GM18907 (cell line): ENCODE results near the gene KIR3DL1.
"Not testable (repeated sequence)": the region's sequence is repeated elsewhere in the genome, so short reads cannot be mapped to it uniquely, and the experiment has no call there.

ENCODE experiments used
- ATAC-seq: cut with Tn5 transposase; IDR thresholded peaks from one replicate; pipeline ENCODE4 v1.9.1; 2021; ENCODE audit warnings: mild to moderate bottlenecking, moderate library complexity; ENCODE audit not compliant: unreplicated experiment

KIR3DL1 gene

DNA sequence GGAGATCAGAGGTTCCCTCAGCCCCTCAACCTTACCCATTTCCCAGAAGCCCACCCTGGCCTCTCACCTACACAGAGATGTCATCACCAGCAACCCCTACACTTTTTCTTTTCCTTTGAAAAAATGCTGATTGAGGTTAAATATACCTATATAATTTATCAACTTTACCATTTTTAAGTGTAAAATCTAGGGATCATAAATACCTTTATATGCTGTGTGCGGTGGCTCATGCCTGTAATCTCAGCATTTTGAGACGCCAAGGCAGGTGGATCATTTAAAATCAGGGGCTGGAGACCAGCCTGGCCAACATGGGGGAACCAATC, 9.8 kb upstream of the KIR3DL1 start:
- no peak for ATAC-seq

DNA sequence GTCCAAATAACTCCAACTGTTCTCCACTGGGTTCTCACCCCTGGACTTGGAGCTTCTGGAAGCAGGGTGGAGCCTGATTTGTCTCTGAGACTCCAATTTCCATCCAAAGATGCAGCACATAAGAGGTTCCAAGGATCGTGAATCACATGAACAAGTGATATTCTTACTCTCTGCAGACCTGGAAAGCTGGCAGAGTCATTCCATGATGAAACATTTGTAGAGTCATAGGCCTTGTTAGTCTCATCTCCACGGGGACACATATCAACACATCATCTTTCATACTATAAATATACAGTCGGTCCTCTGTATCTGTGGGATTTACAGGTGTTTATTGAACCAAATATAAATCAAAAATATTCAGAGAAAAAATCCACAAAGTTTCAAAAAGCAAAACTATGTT, 1.7 kb upstream of the KIR3DL1 start:
- ATAC-seq = not testable (repeated sequence)

DNA sequence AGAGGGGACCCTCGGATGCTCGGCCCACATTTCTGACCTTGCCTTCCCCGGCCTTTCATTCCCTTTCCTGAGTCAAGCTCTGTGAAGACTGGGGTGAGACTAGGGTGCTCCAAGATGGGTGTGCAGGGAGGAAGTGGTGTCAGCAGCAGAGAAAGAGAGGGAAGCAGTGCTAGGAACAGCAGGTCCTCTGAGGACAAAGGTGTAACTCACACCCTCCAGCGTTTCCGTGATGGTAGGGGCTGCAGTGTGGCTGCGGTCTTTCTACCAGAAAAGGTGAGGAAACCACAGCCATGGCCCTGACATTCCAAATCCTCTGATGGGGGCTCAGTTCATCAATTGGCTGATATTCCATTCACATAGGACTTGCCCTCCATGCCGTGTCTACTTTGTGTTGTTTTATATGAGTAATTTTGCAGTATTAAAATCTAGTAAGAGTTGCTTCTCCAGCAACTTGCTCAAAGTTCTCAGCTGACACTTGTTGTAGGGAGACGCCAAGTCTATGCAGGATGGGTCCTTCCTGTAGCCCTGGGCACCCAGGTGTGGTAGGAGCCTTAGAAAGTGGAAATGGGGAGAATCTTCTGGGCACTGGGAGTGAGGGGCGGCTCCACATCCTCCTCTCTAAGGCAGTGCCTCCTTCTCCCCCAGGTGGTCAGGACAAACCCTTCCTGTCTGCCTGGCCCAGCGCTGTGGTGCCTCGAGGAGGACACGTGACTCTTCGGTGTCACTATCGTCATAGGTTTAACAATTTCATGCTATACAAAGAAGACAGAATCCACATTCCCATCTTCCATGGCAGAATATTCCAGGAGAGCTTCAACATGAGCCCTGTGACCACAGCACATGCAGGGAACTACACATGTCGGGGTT, 1.6 kb downstream of the KIR3DL1 start:
- no peak for ATAC-seq

DNA sequence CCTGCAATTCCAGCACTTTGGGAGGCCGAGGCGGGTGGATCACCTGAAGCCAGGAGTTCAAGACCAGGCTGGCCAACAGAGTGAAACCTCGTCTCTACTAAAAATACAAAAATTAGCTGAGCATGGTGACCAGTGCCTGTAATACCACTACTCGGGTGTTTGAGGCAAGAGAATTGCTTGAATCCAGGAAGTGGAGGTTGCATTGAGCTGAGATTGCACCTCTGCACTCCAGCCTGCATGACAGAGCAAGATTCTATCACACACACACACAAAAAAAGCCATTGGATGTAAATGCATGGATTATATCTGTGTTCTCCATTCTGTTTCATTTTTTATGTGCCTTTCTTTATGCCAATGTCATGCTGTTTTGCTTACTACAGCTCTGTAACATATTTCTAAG, 8.1 kb downstream of the KIR3DL1 start:
- ATAC-seq = not testable (repeated sequence)

- ATAC-seq = not testable (repeated sequence)
Measured at GRCh38 chr19:54825326-54825725, 9.1 kb downstream of the KIR3DL1 start.

DNA sequence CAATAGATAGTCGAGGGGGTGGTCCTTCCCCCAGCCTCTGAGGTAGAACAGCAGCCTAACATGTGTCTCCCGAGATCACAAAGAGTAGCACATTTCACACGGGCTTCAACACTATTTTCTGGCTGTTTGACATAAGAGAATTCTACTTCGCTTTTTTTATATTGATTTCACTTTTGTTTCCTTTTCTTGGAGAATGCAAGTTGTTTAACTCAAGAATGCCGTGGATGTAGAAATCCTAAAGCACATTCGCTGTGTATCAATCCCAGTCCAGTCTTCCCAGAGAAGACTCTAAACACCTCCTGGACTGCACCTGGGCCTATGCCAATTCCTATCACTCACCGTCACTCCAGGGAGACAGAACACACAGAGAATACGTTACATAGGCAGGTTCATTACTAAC, 11.8 kb downstream of the KIR3DL1 start:
- ATAC-seq = not testable (repeated sequence)

DNA sequence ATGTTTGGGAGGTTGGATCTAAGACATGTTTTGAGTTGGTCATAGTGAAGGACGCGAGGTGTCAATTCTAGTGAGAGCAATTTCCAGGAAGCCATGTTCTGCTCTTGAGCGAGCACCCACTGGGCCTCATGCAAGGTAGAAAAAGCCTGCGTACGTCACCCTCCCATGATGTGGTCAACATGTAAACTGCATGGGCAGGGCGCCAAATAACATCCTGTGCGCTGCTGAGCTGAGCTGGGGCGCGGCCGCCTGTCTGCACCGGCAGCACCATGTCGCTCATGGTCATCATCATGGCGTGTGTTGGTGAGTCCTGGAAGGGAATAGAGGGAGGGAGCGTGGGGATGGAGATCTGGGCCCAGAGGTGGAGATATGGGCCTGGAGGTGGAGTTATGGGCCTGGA, 16.2 kb downstream of the KIR3DL1 start, which contains the start of gene KIR2DS4:
TSS of gene KIR2DS4 (plus strand) at position 181 of the 400 bp plus-strand sequence.
- ATAC-seq = not testable (repeated sequence)

DNA sequence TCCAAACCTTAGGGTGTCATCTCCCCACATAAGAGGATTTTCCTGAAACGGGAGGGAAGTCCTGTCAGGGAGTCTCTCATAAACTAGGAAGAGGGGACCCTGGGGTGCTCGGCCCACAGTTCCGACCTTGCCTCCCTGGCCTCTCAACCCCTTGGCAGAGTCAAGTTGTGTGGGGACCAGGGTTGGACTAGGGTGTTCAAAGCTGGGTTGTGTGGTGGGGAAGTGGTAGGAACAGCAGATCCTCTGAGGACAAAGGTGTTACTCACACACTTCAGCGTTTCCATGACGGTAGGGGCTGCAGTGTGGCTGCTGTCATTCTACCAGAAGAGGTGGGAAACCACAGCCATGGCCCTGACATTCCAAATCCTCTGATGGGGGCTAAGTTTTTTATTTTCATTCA, 18.9 kb downstream of the KIR3DL1 start:
- not testable (repeated sequence) for ATAC-seq

DNA sequence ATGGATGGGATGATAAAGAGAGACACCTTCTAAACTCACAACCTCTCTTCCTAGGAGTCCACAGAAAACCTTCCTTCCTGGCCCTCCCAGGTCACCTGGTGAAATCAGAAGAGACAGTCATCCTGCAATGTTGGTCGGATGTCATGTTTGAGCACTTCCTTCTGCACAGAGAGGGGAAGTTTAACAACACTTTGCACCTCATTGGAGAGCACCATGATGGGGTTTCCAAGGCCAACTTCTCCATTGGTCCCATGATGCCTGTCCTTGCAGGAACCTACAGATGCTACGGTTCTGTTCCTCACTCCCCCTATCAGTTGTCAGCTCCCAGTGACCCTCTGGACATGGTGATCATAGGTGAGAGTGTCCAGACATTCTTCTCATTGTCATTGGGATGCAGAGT, 21.3 kb downstream of the KIR3DL1 start:
- not testable (repeated sequence) for ATAC-seq

DNA sequence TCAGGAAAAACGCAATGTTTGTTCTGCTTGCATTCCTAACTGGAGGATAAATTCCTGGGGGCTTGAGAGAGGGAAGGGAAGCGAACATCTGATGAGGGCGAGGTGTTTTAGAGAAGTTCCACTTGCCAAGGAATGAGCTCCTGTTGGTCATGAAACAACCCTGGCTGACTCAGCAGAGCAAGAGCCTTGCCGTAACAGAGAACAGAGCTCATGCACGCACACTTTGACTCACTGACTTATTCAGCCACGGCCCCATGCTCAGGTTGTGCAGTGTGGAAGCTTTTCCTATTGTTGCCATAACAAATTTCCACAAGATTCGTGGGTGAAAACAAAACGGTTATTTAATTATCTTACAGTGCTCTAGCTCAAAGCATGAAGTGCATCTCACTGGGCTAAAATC, 26.9 kb downstream of the KIR3DL1 start:
- ATAC-seq = not testable (repeated sequence)

- ATAC-seq = not testable (repeated sequence)
Measured at GRCh38 chr19:54850061-54850640, 33.9 kb downstream of the KIR3DL1 start, which contains the start of gene KIR3DL2. Gene KIR3DL2, plus strand, starts transcription at chr19:54850443. Its CDS starts 33 bp downstream, at chr19:54850476.

DNA sequence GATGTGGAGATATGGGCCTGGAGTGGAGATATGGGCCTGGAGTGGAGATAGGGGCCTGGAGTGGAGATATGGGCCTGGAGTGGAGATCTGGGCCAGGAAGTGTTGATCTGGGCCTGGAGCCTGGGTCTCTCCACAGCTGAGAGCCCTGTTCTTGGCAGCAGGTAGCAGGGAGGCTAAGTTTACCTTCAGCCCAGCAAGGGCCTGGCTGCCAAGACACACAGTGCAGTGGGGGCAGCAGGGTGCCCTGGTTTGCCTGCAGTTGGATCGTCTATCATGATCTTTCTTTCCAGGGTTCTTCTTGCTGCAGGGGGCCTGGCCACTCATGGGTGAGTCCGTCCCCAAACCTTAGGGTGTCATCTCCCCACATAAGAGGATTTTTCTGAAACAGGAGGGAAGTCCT, 34.7 kb downstream of the KIR3DL1 start:
- no peak for ATAC-seq

GRCh38 chr19:54851353-54851752, 35.1 kb downstream of the KIR3DL1 start:
- no peak for ATAC-seq

DNA sequence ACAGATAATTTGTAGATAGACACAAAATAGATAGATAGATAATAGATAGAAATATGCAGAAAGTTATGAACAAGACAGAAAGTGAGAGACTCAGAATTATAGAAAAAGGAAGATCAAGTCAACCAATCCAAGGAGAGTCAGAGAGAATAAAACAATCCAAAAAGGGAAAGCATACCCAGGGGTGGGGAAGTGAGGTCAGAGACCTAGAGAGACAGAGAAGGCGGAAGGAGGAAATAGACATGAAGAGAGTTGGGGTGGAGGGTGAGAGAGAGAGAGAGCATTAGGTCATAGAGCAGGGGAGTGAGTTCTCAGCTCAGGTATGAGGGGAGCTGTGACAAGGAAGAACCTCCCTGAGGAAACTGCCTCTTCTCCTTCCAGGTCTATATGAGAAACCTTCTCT, 39.0 kb downstream of the KIR3DL1 start:
- ATAC-seq = not testable (repeated sequence)

DNA sequence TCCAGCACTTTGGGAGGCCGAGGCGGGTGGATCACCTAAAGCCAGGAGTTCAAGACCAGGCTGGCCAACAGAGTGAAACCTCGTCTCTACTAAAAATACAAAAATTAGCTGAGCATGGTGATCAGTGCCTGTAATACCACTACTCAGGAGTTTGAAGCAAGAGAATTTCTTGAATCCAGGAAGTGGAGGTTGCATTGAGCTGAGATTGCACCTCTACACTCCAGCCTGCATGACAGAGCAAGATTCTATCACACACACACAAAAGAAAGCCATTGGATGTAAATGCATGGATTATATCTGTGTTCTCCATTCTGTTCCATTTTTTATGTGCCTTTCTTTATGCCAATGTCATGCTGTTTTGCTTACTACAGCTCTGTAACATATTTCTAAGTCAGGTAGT, 42.2 kb downstream of the KIR3DL1 start:
- not testable (repeated sequence) for ATAC-seq

DNA sequence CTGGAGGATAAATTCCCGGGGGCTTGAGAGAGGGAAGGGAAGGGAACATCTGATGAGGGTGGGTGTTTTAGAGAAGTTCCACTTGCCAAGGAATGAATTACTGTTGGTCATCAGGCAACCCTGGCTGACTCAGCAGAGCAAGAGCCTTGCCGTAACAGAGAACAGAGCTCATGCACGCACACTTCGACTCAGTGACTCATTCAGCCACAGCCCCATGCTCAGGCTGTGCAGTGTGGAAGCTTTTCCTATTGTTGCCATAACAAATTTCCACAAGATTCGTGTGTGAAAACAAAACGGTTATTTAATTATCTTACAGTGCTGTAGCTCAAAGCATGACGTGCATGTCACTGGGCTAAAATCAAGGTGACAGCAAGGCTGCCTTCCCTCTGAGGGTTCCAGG, 43.2 kb downstream of the KIR3DL1 start:
- not testable (repeated sequence) for ATAC-seq

GRCh38 chr19:54863459-54863858, 47.2 kb downstream of the KIR3DL1 start:
- ATAC-seq = not testable (repeated sequence)

DNA sequence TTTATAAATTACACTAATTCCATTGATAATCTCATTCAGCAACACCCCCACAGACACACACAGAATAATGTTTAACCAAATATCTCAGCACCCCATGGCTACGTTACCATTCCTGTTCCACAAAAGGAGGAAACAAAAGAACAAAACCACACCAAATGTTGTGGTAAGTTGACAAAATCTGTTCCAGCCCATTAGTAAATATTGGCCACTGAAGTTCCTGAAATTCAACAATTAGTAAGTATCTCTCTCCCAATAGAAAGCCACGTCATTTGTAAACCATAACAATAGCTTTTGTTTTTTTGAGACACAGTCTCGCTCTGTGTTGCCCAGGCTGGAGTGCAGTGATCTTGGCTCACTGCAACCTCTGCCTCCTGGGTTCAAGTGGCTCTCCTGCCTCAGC, 55.4 kb downstream of the KIR3DL1 start:
- ATAC-seq = no peak

- ATAC-seq = no peak
Measured at GRCh38 chr19:54873990-54874389, 57.7 kb downstream of the KIR3DL1 start, which contains the start of gene FCAR. Gene FCAR, plus strand, starts transcription at chr19:54874235. Its CDS starts 55 bp downstream, at chr19:54874290.

DNA sequence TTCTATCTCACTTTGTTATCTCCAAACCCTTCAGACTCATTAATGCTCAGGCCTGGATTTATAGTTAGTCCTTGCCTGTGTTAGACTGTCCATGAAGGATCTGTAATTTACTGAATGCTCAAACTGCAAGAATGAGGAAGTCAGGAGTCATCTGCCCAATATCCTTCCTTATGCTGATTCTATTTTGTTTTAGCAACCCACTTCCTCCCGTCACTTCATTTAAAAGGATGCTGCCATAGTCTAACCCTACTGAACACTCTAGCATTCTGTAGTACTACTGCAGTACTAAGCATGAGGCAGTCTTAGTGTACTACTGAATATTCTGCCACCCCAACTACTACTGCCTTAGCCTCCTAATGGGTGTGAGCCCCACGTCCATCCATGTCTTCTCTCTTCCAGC, 59.2 kb downstream of the KIR3DL1 start:
- ATAC-seq = no peak

- no peak for ATAC-seq
Measured at GRCh38 chr19:54877471-54877870, 61.2 kb downstream of the KIR3DL1 start.
